Keratinocyte (primary cell): ENCODE results near the gene HEG1. TPM values are rescaled to one million over a fixed set of nuclear protein-coding genes. Genes with fewer than 3 reads are reported as not detected.

ENCODE experiments used
- DNase-seq: peaks from one replicate; pipeline ENCODE4 v3.0.0-alpha.2; 2011; ENCODE audit warnings: low read depth, missing footprints, low spot score
- FAIRE-seq: peaks from 2 replicates; lab custom pipeline; 2011; peaks lifted over from hg19 to GRCh38; lab: Jason Lieb, UNC
- H2AFZ ChIP-seq: 2 replicates; pipeline ENCODE4 v1.6.0; 2012; ENCODE audit warnings: low read length, control low read depth, inconsistent platforms; ENCODE audit not compliant: control insufficient read depth
- H3K27ac ChIP-seq: 2 replicates; pipeline ENCODE4 v1.5.1; 2011; ENCODE audit warnings: low read length; ENCODE audit not compliant: control insufficient read depth, insufficient read depth
- H3K27me3 ChIP-seq: 3 replicates; pipeline ENCODE4 v1.6.0; 2011; ENCODE audit warnings: low read length; ENCODE audit not compliant: control insufficient read depth, insufficient read depth; ENCODE audit errors: extremely low read depth
- H3K36me3 ChIP-seq, 2 experiments: 2 replicates in 1 of 2; 3 replicates in 1 of 2; pipeline ENCODE4 v1.5.1; 2011; ENCODE audit warnings: low read length in 2 of 2, mild to moderate bottlenecking in 1 of 2; ENCODE audit not compliant: control insufficient read depth in 2 of 2, insufficient read depth in 2 of 2; ENCODE audit errors: extremely low read depth in 1 of 2
- H3K4me1 ChIP-seq: 3 replicates; pipeline ENCODE4 v1.5.1; 2011; ENCODE audit warnings: low read length; ENCODE audit not compliant: control insufficient read depth, insufficient read depth; ENCODE audit errors: extremely low read depth
- H3K4me2 ChIP-seq: 3 replicates; pipeline ENCODE4 v1.6.0; 2011; ENCODE audit warnings: low read depth, low read length; ENCODE audit not compliant: control insufficient read depth, insufficient read depth; ENCODE audit errors: extremely low read depth
- H3K4me3 ChIP-seq, 3 experiments: fragments of 200-600 bp in 1 of 3; sonication (generic) in 1 of 3; 2 replicates in 2 of 3; 3 replicates in 1 of 3; pipeline ENCODE4 v1.5.1; 2011 to 2016; ENCODE audit warnings: low read length in 3 of 3, mild to moderate bottlenecking in 3 of 3, control low read depth in 2 of 3, inconsistent platforms in 1 of 3, low read depth in 1 of 3, mixed read lengths in 1 of 3, mixed run types in 1 of 3, moderate library complexity in 1 of 3; ENCODE audit not compliant: control insufficient read depth in 2 of 3, insufficient read depth in 2 of 3; ENCODE audit errors: extremely low read depth in 1 of 3
- H3K79me2 ChIP-seq: 2 replicates; pipeline ENCODE4 v1.6.0; 2012; ENCODE audit warnings: low read length; ENCODE audit not compliant: control insufficient read depth, insufficient read depth
- H3K9ac ChIP-seq: 3 replicates; pipeline ENCODE4 v1.6.0; 2011; ENCODE audit warnings: low read length; ENCODE audit not compliant: control insufficient read depth, insufficient read depth; ENCODE audit errors: extremely low read depth
- H3K9me1 ChIP-seq: 3 replicates; pipeline ENCODE4 v1.6.0; 2011; ENCODE audit warnings: low read length; ENCODE audit not compliant: control insufficient read depth, insufficient read depth; ENCODE audit errors: extremely low read depth
- H3K9me3 ChIP-seq: 2 replicates; pipeline ENCODE4 v1.5.1; 2012; ENCODE audit warnings: low read depth, low read length; ENCODE audit not compliant: control insufficient read depth
- H4K20me1 ChIP-seq: 3 replicates; pipeline ENCODE4 v1.6.0; 2011; ENCODE audit warnings: low read length; ENCODE audit not compliant: control insufficient read depth, insufficient read depth; ENCODE audit errors: extremely low read depth
- EZH2 ChIP-seq: IDR thresholded peaks from one replicate; pipeline ENCODE4 v1.6.1; 2012; ENCODE audit warnings: inconsistent platforms, mild to moderate bottlenecking, low read length, moderate library complexity
- dilution Hi-C: fragments of 300-500 bp; cut with MboI; formaldehyde crosslinking; loops from one replicate; pipeline ENCODE4 v1.7.0; 2020; ENCODE audit warnings: low sequenced_read_pairs; ENCODE audit not compliant: extremely low pct_ligation_motif_present
- polyA plus RNA-seq, 5 experiments: library from polyadenylated mRNA; depleted of rRNA in 3 of 5; stranded (reverse) in 3 of 5; stranded (forward) in 1 of 5; unstranded in 1 of 5; fragments of >200 nt; gene quantifications; 1 replicate in 1 of 5; 2 replicates in 3 of 5; 3 replicates in 1 of 5; pipeline versions ENCODE4 v1.2.1 to v1.2.3, GENCODE V29; 2011 to 2012; ENCODE audit warnings: missing spikeins in 2 of 5, low read depth in 1 of 5, low replicate concordance in 1 of 5
- TF ChIP-seq, protein P1 (sequence below), 3 experiments: IDR thresholded peaks in 1 of 3; conservative IDR thresholded peaks in 1 of 3; optimal IDR thresholded peaks in 1 of 3; 2 replicates in 2 of 3; 3 replicates in 1 of 3; pipeline versions ENCODE3 to v1.5.1; 2011; ENCODE audit warnings: low read length in 3 of 3, mild to moderate bottlenecking in 3 of 3, moderate library complexity in 2 of 3, control low read depth in 1 of 3, inconsistent platforms in 1 of 3; ENCODE audit not compliant: insufficient read depth in 2 of 3; ENCODE audit errors: extremely low read depth in 1 of 3

HEG1 gene
- polyA plus RNA-seq, 1 donor (not counting 4 experiments of a cell fraction or from before 2014, with no cell fraction given), result 12.7 TPM

DNA sequence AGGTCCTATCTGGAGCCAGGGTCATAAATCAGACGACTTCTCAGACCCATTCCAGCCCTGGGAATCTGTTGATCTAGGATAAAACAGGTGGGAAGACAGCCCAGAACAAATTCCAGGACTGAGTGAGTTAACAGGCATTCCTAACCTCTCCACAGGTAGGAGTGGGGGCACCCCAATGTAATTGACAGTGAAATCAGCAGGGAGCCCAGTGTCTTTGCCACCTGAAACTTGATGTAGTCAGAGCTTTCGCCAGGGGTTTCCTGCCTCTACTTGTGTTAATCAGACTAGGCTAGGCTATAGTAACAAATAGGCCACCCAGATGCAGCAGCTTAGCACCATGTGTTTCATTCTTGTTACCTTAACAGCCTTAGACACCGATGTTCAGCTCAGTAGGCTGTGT is 2.7 kb upstream of the HEG1 start:
- Histone ChIP-seq H3K27ac (no peak overlapping the region), H3K4me1 (peaks cover 46% of the 10 kb centered on the region)
- FAIRE-seq, result no peak

DNA sequence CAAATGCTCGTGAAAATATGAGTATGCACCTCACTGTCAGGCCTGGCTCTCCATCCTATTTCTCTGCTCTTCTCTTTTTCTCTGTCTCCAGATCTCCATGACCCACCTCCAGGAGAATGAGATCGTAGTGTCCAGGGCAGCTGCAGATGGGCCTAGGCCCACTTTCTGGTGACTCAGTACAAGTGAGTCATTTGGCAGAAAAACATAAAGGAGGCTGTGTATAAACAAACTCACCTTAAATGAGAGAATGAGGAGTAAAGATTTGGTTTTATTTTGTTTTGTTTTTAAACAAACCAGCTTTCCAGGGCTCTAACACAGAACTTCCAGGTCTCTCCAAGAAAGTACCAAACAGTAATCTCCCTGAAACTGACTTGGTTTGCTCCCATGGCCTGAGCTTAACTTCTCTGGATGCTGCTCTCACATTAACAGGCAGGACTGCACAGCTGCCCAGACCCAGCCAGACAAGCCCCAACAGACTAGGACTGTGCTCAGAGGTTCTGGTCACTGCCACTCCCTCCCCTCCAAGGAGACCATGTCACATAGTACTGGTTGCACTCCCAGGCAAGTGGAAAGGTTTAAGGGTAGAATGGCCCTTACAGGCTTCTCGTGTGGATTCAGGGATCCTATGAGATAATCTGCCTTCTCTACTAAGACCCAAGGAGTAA is 1.5 kb upstream of the HEG1 start:
- dilution Hi-C loops, result no loop called here
- Histone ChIP-seq H4K20me1 (no peaks in the 10 kb centered on the region), H3K9me1 (no peaks in the 10 kb centered on the region), H3K4me3 (no peak overlapping the region), H3K27ac (peak overlapping the region; percentile 45), H3K27me3 (no peaks in the 10 kb centered on the region), H3K36me3 (no peaks in the 10 kb centered on the region), H3K9me3 (no peaks in the 10 kb centered on the region), H2AFZ (no peak overlapping the region), H3K4me1 (peaks cover 44% of the 10 kb centered on the region), H3K4me2 (peak overlapping the region; percentile 77), H3K79me2 (peaks cover 20% of the 10 kb centered on the region), H3K9ac (no peak overlapping the region)
- TF ChIP-seq, protein P1, sequence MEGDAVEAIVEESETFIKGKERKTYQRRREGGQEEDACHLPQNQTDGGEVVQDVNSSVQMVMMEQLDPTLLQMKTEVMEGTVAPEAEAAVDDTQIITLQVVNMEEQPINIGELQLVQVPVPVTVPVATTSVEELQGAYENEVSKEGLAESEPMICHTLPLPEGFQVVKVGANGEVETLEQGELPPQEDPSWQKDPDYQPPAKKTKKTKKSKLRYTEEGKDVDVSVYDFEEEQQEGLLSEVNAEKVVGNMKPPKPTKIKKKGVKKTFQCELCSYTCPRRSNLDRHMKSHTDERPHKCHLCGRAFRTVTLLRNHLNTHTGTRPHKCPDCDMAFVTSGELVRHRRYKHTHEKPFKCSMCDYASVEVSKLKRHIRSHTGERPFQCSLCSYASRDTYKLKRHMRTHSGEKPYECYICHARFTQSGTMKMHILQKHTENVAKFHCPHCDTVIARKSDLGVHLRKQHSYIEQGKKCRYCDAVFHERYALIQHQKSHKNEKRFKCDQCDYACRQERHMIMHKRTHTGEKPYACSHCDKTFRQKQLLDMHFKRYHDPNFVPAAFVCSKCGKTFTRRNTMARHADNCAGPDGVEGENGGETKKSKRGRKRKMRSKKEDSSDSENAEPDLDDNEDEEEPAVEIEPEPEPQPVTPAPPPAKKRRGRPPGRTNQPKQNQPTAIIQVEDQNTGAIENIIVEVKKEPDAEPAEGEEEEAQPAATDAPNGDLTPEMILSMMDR (optimal IDR thresholded peaks at IDR 0.05 in 1 of 3, IDR thresholded peaks at IDR 0.05 in 1 of 3, conservative IDR thresholded peaks at IDR 0.05 in 1 of 3; ENCODE audit: extremely low read depth in 1 of 3, insufficient read depth in 2 of 3, low read length in 3 of 3), result no peak
- TF ChIP-seq EZH2, result no peak
- peak; percentile 84 for FAIRE-seq
- peak; percentile 58 for DNase-seq

More for the DNA sequence above, 2.7 kb upstream of the HEG1 start:
- Histone ChIP-seq H2AFZ (no peak overlapping the region), H3K9me1 (peaks cover 2% of the 10 kb centered on the region), H3K36me3 (no peaks in the 10 kb centered on the region), H3K79me2 (peaks cover 14% of the 10 kb centered on the region), H3K27me3 (no peaks in the 10 kb centered on the region), H4K20me1 (no peaks in the 10 kb centered on the region), H3K4me3 (no peak overlapping the region), H3K9ac (no peak overlapping the region), H3K4me2 (no peak overlapping the region), H3K9me3 (no peaks in the 10 kb centered on the region)
- TF ChIP-seq, protein P1 (optimal IDR thresholded peaks at IDR 0.05 in 1 of 3, IDR thresholded peaks at IDR 0.05 in 1 of 3, conservative IDR thresholded peaks at IDR 0.05 in 1 of 3; ENCODE audit: extremely low read depth in 1 of 3, insufficient read depth in 2 of 3, low read length in 3 of 3), result no peak
- no peak for TF ChIP-seq EZH2
- dilution Hi-C loops, result no loop called here
- DNase-seq, result no peak
